HEK293T (cell line): Measurements from ENCODE around the gene UPP1.

Experiments used
- CTCF ChIA-PET: fragments of 350-600 bp; formaldehyde crosslinking; extraction: SDS; loops from one replicate; lab custom pipeline; 2021; ENCODE audit warnings: antibody characterized with exemption, inconsistent platforms; lab: Yijun Ruan, JAX
- POLR2A ChIA-PET: fragments of 350-600 bp; formaldehyde crosslinking; extraction: SDS; loops from one replicate; lab custom pipeline; 2020; ENCODE audit warnings: antibody characterized with exemption, inconsistent platforms; lab: Yijun Ruan, JAX
- DNase-seq: peaks from one replicate; pipeline ENCODE4 v3.0.0; 2012; ENCODE audit warnings: mixed read lengths; ENCODE audit errors: extremely low spot score
- ARNT ChIP-seq: fragments of 450-650 bp; IDR thresholded peaks from 2 replicates; pipeline ENCODE4 v1.6.1; 2017; ENCODE audit warnings: mild to moderate bottlenecking
- BHLHE40 ChIP-seq: fragments of 450-650 bp; IDR thresholded peaks from 2 replicates; pipeline ENCODE4 v1.6.1; 2016; ENCODE audit warnings: mild to moderate bottlenecking, moderate library complexity, borderline replicate concordance
- CTBP1 ChIP-seq: fragments of 450-650 bp; IDR thresholded peaks from 2 replicates; pipeline ENCODE4 v1.6.1; 2016; ENCODE audit warnings: borderline replicate concordance
- ELF4 ChIP-seq: fragments of 450-650 bp; IDR thresholded peaks from 2 replicates; pipeline ENCODE4 v1.6.1; 2017; ENCODE audit warnings: antibody characterized with exemption
- FOXA1 ChIP-seq: fragments of 450-650 bp; IDR thresholded peaks from 2 replicates; pipeline ENCODE4 v1.6.1; 2016; ENCODE audit warnings: mild to moderate bottlenecking
- FOXK2 ChIP-seq: fragments of 450-650 bp; IDR thresholded peaks from 2 replicates; pipeline ENCODE4 v1.6.1; 2016; ENCODE audit warnings: mild to moderate bottlenecking
- FOXM1 ChIP-seq: fragments of 450-650 bp; IDR thresholded peaks from 2 replicates; pipeline ENCODE4 v1.6.1; 2017; ENCODE audit warnings: mild to moderate bottlenecking, borderline replicate concordance
- HDGF ChIP-seq: fragments of 450-650 bp; IDR thresholded peaks from 2 replicates; pipeline ENCODE4 v1.6.1; 2017; ENCODE audit warnings: antibody characterized with exemption, borderline replicate concordance
- L3MBTL2 ChIP-seq: fragments of 450-650 bp; conservative IDR thresholded peaks from 2 replicates; pipeline ENCODE4 v1.6.1; 2016; ENCODE audit warnings: mild to moderate bottlenecking
- LEF1 ChIP-seq: fragments of 450-650 bp; IDR thresholded peaks from 2 replicates; pipeline ENCODE4 v1.6.1; 2017; ENCODE audit warnings: mild to moderate bottlenecking, borderline replicate concordance
- NFRKB ChIP-seq: fragments of 450-650 bp; IDR thresholded peaks from 2 replicates; pipeline ENCODE4 v1.6.1; 2016; ENCODE audit warnings: mild to moderate bottlenecking, moderate library complexity
- PKNOX1 ChIP-seq: fragments of 450-650 bp; IDR thresholded peaks from 2 replicates; pipeline ENCODE4 v1.6.1; 2016
- SP1 ChIP-seq: fragments of 450-650 bp; IDR thresholded peaks from 2 replicates; pipeline ENCODE4 v1.6.1; 2017
- SUZ12 ChIP-seq: fragments of 450-650 bp; IDR thresholded peaks from 2 replicates; pipeline ENCODE4 v1.6.1; 2016; ENCODE audit warnings: mild to moderate bottlenecking
- TARDBP ChIP-seq: fragments of 450-650 bp; IDR thresholded peaks from 2 replicates; pipeline ENCODE4 v1.6.1; 2016
- ZNF384 ChIP-seq: fragments of 450-650 bp; IDR thresholded peaks from 2 replicates; pipeline ENCODE4 v1.6.1; 2016

UPP1 gene

GRCh38 chr7:48045195-48045765, 43.8 kb upstream of the UPP1 start:
- DNase-seq = no peak
- POLR2A ChIA-PET = no interaction called here
- CTCF ChIA-PET = no interaction called here
- TF ChIP-seq ZNF384 (no peak), LEF1 (no peak), HDGF (no peak), FOXM1 (no peak), ARNT (no peak)

- ChIA-PET POLR2A (no interaction called here), CTCF (no interaction called here)
- no peak for DNase-seq
- TF ChIP-seq BHLHE40 = no peak
- TF ChIP-seq ARNT = no peak
- no peak for TF ChIP-seq FOXA1
- no peak for TF ChIP-seq PKNOX1
- TF ChIP-seq HDGF = no peak
- no peak for TF ChIP-seq TARDBP
- TF ChIP-seq NFRKB = no peak
- no peak for TF ChIP-seq SP1
- TF ChIP-seq ZNF384 = no peak
- TF ChIP-seq ELF4 = no peak
- TF ChIP-seq SUZ12 = no peak
- TF ChIP-seq CTBP1 = no peak
- no peak for TF ChIP-seq LEF1
- no peak for TF ChIP-seq L3MBTL2
- no peak for TF ChIP-seq FOXM1
- TF ChIP-seq FOXK2 = no peak
Measured at GRCh38 chr7:48046458-48046857, 42.6 kb upstream of the UPP1 start.

GRCh38 chr7:48048113-48048512, 41.0 kb upstream of the UPP1 start:
- ChIA-PET POLR2A (interaction anchor here (0.7 kb wide), 1 partner anchor 40 kb away, joined by 3 read pairs; the partner anchor contains the start of gene UPP1), CTCF (no interaction called here)
- TF ChIP-seq TARDBP (no peak), SUZ12 (no peak)
- DNase-seq = no peak

GRCh38 chr7:48049850-48050249, 39.2 kb upstream of the UPP1 start:
- CTCF ChIA-PET = no interaction called here
- POLR2A ChIA-PET = no interaction called here
- TF ChIP-seq PKNOX1 = no peak
- TF ChIP-seq ARNT = no peak
- TF ChIP-seq FOXA1 = no peak
- no peak for TF ChIP-seq SUZ12
- TF ChIP-seq SP1 = no peak
- no peak for TF ChIP-seq NFRKB
- TF ChIP-seq L3MBTL2 = no peak
- no peak for TF ChIP-seq LEF1
- TF ChIP-seq TARDBP = no peak
- TF ChIP-seq CTBP1 = no peak
- TF ChIP-seq FOXM1 = no peak
- TF ChIP-seq ZNF384 = no peak
- TF ChIP-seq BHLHE40 = no peak
- TF ChIP-seq ELF4 = no peak
- no peak for TF ChIP-seq FOXK2
- DNase-seq = no peak

- ChIA-PET CTCF (no interaction called here), POLR2A (interaction anchor here (1.6 kb wide), 1 partner anchor 36 kb away, joined by 5 read pairs; the partner anchor contains the start of gene UPP1)
- TF ChIP-seq FOXA1 (no peak), L3MBTL2 (no peak), NFRKB (no peak), FOXK2 (no peak), ARNT (no peak), PKNOX1 (no peak), HDGF (no peak), ELF4 (no peak), LEF1 (no peak), FOXM1 (no peak)
- no peak for DNase-seq
Measured at GRCh38 chr7:48052748-48053147, 36.3 kb upstream of the UPP1 start.

GRCh38 chr7:48053736-48054135, 35.3 kb upstream of the UPP1 start:
- POLR2A ChIA-PET = interaction anchor here (1.6 kb wide), 1 partner anchor 35 kb away, joined by 5 read pairs; the partner anchor contains the start of gene UPP1
- CTCF ChIA-PET = interaction anchor here (0.5 kb wide), 1 partner anchor 1155 kb away, joined by 4 read pairs; no protein-coding TSS in a partner anchor
- no peak for TF ChIP-seq FOXK2
- TF ChIP-seq ARNT = no peak
- TF ChIP-seq HDGF = no peak
- TF ChIP-seq CTBP1 = no peak
- TF ChIP-seq TARDBP = no peak
- TF ChIP-seq ELF4 = no peak
- no peak for TF ChIP-seq SUZ12
- no peak for TF ChIP-seq SP1
- no peak for TF ChIP-seq NFRKB
- no peak for TF ChIP-seq ZNF384
- no peak for TF ChIP-seq BHLHE40
- TF ChIP-seq LEF1 = no peak
- no peak for TF ChIP-seq PKNOX1
- DNase-seq = no peak
